Neural crest cell (in vitro differentiated cells): ENCODE measurements around the gene NINL. TPM values are rescaled to one million over a fixed set of nuclear protein-coding genes. Genes with fewer than 3 reads are reported as not detected.

Experiments
- DNase-seq: peaks from one replicate; pipeline ENCODE4 v3.0.0; 2021; ENCODE audit warnings: low read depth, mixed read lengths, low spot score
- H3K27ac Mint-ChIP-seq: one replicate; pipeline ENCODE4 v1.8.0; 2021; ENCODE audit warnings: mild to moderate bottlenecking, mixed read lengths; ENCODE audit not compliant: unreplicated experiment
- H3K27me3 Mint-ChIP-seq: 2 replicates; pipeline ENCODE4 v1.8.0; 2021; ENCODE audit warnings: low read depth, mild to moderate bottlenecking, mixed read lengths
- H3K36me3 Mint-ChIP-seq: 2 replicates; pipeline ENCODE4 v1.8.0; 2021; ENCODE audit warnings: low read depth, mild to moderate bottlenecking, mixed read lengths
- H3K4me1 Mint-ChIP-seq: 2 replicates; pipeline ENCODE4 v1.8.0; 2021; ENCODE audit warnings: mixed read lengths
- H3K4me3 Mint-ChIP-seq: one replicate; pipeline ENCODE4 v1.8.0; 2021; ENCODE audit warnings: mild to moderate bottlenecking, mixed read lengths
- H3K9me3 Mint-ChIP-seq: 2 replicates; pipeline ENCODE4 v1.8.0; 2021; ENCODE audit warnings: mixed read lengths
- total RNA-seq: library from RNA; stranded (reverse); gene quantifications from 2 replicates; pipeline ENCODE4 v1.2.1, GENCODE V29; 2021
- TF ChIP-seq, protein P1 (sequence below): fragments of 200-600 bp; sonication (generic); conservative IDR thresholded peaks from 2 replicates; pipeline ENCODE4 v1.5.0; 2021; ENCODE audit warnings: antibody characterized with exemption, mild to moderate bottlenecking

The NINL gene
- total RNA-seq, 1 donor from 2014 or later: 44.0 TPM

DNA sequence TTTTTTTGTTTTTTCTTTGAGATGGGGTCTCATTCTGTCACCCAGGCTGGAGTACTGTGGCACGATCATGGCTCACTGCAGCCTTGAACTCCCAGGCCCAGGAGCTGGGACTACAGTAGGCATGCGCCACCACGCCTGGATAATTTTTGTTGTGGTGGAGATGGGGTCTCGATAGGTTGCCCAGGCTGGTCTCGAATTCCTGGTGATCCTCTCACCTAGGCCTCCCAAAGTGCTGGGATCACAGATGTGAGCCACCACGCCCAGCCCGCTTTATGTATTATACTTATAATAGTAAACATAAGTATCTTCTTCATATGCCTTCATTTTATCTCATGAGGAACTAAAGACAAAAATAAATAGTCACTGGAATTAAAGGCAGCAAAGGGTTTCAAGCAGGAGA lies 114.3 kb downstream of the NINL start:
- H3K4me3 Mint-ChIP-seq: no peak overlapping the region
- no peak for DNase-seq
- TF ChIP-seq, protein P1, sequence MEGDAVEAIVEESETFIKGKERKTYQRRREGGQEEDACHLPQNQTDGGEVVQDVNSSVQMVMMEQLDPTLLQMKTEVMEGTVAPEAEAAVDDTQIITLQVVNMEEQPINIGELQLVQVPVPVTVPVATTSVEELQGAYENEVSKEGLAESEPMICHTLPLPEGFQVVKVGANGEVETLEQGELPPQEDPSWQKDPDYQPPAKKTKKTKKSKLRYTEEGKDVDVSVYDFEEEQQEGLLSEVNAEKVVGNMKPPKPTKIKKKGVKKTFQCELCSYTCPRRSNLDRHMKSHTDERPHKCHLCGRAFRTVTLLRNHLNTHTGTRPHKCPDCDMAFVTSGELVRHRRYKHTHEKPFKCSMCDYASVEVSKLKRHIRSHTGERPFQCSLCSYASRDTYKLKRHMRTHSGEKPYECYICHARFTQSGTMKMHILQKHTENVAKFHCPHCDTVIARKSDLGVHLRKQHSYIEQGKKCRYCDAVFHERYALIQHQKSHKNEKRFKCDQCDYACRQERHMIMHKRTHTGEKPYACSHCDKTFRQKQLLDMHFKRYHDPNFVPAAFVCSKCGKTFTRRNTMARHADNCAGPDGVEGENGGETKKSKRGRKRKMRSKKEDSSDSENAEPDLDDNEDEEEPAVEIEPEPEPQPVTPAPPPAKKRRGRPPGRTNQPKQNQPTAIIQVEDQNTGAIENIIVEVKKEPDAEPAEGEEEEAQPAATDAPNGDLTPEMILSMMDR: no peak
- H3K27me3 Mint-ChIP-seq: no peaks in the 10 kb centered on the region
- H3K27ac Mint-ChIP-seq: no peak overlapping the region
- H3K36me3 Mint-ChIP-seq: peaks cover 17% of the 10 kb centered on the region
- no peaks in the 10 kb centered on the region for H3K4me1 Mint-ChIP-seq
- no peaks in the 10 kb centered on the region for H3K9me3 Mint-ChIP-seq

DNA sequence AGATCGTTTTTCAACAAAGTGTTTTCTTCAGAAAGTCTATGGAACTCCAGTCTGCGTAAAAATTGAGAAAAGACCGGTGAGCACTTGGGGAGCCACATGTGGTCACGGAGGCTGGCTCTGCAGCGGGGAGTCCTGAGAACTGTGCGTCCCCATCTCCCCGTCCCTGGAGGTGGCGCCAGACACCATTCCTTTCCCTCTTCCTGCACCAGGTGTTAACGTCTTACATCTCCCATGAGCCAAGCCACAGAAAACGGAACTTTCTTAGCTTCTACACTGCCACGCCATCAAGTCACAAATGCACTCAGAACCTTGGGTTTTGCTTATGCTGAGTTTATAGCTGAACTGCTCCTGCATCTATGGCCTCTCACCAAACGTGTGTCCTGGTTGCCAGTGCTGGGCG lies 115.3 kb downstream of the NINL start:
- no peaks in the 10 kb centered on the region for H3K27me3 Mint-ChIP-seq
- TF ChIP-seq, protein P1: peak; percentile 57
- H3K27ac Mint-ChIP-seq: no peak overlapping the region
- H3K36me3 Mint-ChIP-seq: peaks cover 14% of the 10 kb centered on the region
- DNase-seq: no peak
- no peak overlapping the region for H3K4me3 Mint-ChIP-seq
- H3K9me3 Mint-ChIP-seq: no peaks in the 10 kb centered on the region
- no peaks in the 10 kb centered on the region for H3K4me1 Mint-ChIP-seq

DNA sequence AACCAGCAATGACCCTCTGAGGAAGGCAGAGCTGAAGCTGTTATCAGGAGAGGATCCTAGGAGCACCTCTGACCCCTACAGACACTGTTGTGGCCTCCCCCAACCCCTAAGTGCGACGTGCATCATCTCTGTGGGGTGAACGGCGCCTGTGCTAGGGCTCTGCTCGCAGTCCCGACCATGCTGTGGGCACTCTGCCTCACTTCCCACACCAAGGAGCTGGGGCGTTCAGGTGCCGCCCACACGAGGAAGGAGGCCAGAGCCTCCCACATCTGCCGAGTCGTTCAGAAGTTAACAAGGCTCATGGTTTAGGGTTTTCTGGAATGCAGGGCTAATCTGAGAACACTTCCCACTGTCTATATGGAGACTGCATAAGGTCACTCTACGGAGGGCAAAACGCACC lies 115.8 kb downstream of the NINL start:
- TF ChIP-seq, protein P1: no peak
- H3K4me3 Mint-ChIP-seq: no peak overlapping the region
- no peaks in the 10 kb centered on the region for H3K4me1 Mint-ChIP-seq
- no peak overlapping the region for H3K27ac Mint-ChIP-seq
- H3K9me3 Mint-ChIP-seq: no peaks in the 10 kb centered on the region
- DNase-seq: no peak
- H3K36me3 Mint-ChIP-seq: peaks cover 14% of the 10 kb centered on the region
- H3K27me3 Mint-ChIP-seq: no peaks in the 10 kb centered on the region

DNA sequence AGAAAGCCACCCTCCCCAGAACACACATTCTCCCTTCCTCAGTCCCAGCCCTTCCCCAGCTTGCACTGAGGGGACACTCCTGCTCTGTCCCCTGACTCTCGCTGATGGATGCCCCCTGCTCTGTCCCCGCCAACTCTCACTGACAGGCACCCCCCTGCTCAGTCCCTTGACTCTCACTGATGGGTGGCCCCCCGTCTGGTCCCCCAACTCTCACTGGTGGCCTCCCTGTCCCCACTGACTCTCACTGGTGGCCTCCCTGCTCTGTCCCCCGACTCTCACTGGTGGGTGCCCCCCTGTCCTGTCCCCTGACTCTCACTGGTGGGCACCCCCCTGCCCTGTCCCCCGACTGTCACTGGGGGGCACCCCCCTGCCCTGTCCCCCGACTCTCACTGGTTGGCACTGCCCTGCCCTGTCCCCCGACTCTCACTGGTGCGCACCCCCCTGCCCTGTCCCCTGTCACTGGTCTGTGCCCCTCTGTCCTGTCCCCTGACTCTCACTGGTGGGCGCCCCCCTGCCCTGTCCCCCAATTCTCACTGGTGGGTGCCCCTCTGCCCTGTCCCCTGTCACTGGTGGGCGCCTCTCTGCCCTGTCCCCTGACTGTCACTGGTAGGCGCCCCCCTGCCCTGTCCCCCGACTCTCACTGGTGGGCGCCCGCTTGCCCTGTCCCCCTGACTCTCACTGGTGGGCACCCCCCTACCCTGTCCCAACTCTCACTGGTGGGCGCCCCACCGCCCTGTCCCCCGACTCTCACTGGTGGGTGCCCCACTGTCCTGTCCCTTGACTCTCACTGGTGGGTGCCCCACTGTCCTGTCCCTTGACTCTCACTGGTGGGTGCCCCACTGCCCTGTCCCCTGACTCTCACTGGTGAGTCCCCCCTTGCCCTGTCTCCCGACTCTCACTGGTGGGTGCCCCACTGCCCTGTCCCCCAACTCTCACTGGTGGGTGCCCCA lies 116.9 kb downstream of the NINL start:
- TF ChIP-seq, protein P1: no peak
- no peaks in the 10 kb centered on the region for H3K4me1 Mint-ChIP-seq
- no peaks in the 10 kb centered on the region for H3K27me3 Mint-ChIP-seq
- peaks cover 14% of the 10 kb centered on the region for H3K36me3 Mint-ChIP-seq
- no peaks in the 10 kb centered on the region for H3K9me3 Mint-ChIP-seq
- no peak for DNase-seq
- H3K4me3 Mint-ChIP-seq: no peak overlapping the region
- H3K27ac Mint-ChIP-seq: no peak overlapping the region

DNA sequence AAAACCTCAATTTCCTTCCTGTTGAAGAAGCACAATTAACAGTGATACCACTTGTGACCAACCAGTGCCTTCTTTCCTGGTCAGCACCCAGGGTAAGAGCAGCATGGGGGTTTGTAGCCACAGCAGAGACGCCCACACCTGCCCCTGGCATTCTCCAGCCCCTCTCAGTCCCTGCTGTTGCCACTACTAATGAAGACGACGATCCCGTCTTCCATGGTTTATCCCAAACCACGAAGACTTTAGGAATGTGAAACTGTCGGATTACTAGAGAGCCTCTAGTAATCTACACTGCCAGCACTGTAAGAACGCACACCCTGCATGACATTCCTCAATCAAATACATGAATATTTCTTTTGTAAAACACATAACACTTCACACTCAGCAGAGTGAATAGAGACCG lies 117.9 kb downstream of the NINL start:
- H3K36me3 Mint-ChIP-seq: peaks cover 10% of the 10 kb centered on the region
- H3K27me3 Mint-ChIP-seq: no peaks in the 10 kb centered on the region
- no peaks in the 10 kb centered on the region for H3K9me3 Mint-ChIP-seq
- DNase-seq: no peak
- H3K27ac Mint-ChIP-seq: no peak overlapping the region
- no peaks in the 10 kb centered on the region for H3K4me1 Mint-ChIP-seq
- TF ChIP-seq, protein P1: no peak
- H3K4me3 Mint-ChIP-seq: no peak overlapping the region
